WERI-Rb-1 (cell line): ENCODE results near the gene CDH4.

Source experiments
- DNase-seq: peaks from one replicate; pipeline ENCODE4 v3.0.0-alpha.2; 2020
- H3K27ac ChIP-seq: fragments of 250-450 bp; sonication (Bioruptor Pico); 2 replicates; pipeline ENCODE4 v1.5.1; 2020; ENCODE audit warnings: mild to moderate bottlenecking, moderate library complexity
- H3K27me3 ChIP-seq: fragments of 250-450 bp; sonication (Bioruptor Pico); 2 replicates; pipeline ENCODE4 v1.5.1; 2021; ENCODE audit warnings: mild to moderate bottlenecking, low read depth, moderate library complexity; ENCODE audit not compliant: insufficient read depth, severe bottlenecking
- H3K36me3 ChIP-seq: fragments of 250-450 bp; sonication (Bioruptor Pico); 2 replicates; pipeline ENCODE4 v1.5.1; 2020; ENCODE audit warnings: mild to moderate bottlenecking, moderate library complexity
- H3K4me3 ChIP-seq: 2 replicates; pipeline ENCODE4 v1.5.1; 2011; ENCODE audit warnings: low read depth, mild to moderate bottlenecking, control low read depth, low read length
- H3K9me3 ChIP-seq: fragments of 250-450 bp; sonication (Bioruptor Pico); 2 replicates; pipeline ENCODE4 v1.5.1; 2021; ENCODE audit warnings: mild to moderate bottlenecking, moderate library complexity; ENCODE audit not compliant: severe bottlenecking
- CTCF ChIP-seq: IDR thresholded peaks from 2 replicates; pipeline ENCODE4 v1.5.1; 2011; ENCODE audit warnings: low read depth, mild to moderate bottlenecking, control low read depth, inconsistent platforms, low read length

Gene CDH4

DNA sequence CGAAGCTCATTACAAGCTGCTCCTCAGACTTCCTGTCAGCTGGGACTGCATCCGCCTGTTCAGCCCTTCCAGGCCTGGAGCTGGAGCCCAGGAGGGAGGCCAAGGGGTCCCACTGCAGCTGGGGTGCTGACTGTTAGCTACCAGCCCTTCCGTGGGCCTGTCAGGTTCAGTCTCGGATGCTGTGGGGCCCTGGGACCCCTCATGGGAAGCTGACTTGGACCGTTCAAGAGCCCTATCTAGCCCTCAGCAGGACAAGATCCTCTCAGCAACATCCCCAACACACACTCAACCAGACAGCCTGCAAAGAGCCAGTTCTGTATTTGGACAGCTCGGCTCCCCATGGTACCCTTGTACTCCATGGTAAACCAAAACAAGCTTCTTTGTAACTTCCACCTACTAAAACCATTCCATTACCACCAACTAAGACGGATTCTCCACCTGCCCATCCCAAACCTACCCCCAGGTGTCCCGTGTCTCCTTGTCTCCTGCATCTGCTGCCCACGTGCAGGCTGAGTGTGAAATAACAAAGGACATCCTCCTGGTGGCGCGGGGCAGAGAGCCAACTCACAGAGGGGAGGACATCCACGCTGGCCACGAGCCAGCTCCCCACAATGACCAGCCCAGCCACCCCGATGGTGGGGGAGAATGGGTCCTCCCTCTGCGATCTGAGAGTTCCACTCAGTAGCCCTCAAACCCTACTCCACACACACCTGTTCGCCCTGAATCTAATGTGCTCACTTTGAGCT, 702.4 kb downstream of the CDH4 start:
- DNase-seq = no peak
- no peaks in the 10 kb centered on the region for H3K27me3 ChIP-seq
- no peak for TF ChIP-seq CTCF

GRCh38 chr20:61955668-61956395, 703.8 kb downstream of the CDH4 start:
- DNase-seq = no peak
- Histone ChIP-seq H3K27me3 (no peaks in the 10 kb centered on the region), H3K36me3 (no peaks in the 10 kb centered on the region), H3K9me3 (no peaks in the 10 kb centered on the region), H3K27ac (no peak overlapping the region), H3K4me3 (no peak overlapping the region)
- TF ChIP-seq CTCF = no peak

More for the DNA sequence above, 702.4 kb downstream of the CDH4 start:
- no peaks in the 10 kb centered on the region for H3K9me3 ChIP-seq
- no peak overlapping the region for H3K4me3 ChIP-seq
- no peaks in the 10 kb centered on the region for H3K36me3 ChIP-seq
- H3K27ac ChIP-seq = no peak overlapping the region

GRCh38 chr20:61956396-61957342, 704.6 kb downstream of the CDH4 start:
- Histone ChIP-seq H3K27me3 (no peaks in the 10 kb centered on the region), H3K4me3 (no peak overlapping the region), H3K9me3 (no peaks in the 10 kb centered on the region), H3K36me3 (no peaks in the 10 kb centered on the region), H3K27ac (no peak overlapping the region)
- DNase-seq = no peak
- no peak for TF ChIP-seq CTCF

- Histone ChIP-seq H3K27me3 (no peaks in the 10 kb centered on the region), H3K36me3 (no peaks in the 10 kb centered on the region), H3K9me3 (no peaks in the 10 kb centered on the region), H3K27ac (no peak overlapping the region), H3K4me3 (no peak overlapping the region)
- TF ChIP-seq CTCF = no peak
- no peak for DNase-seq
These were observed 706.1 kb downstream of the CDH4 start for GRCh38 chr20:61957961-61958715.
